Retina (tissue), 1 donor: Measurements from ENCODE around the gene WWC2.
"Not testable (repeated sequence)": the region's sequence is repeated elsewhere in the genome, so short reads cannot be mapped to it uniquely, and the experiment has no call there.

Source experiments
- DNase-seq: peaks from one replicate; pipeline ENCODE4 v3.0.0-alpha.2; 2016

WWC2 gene

GRCh38 chr4:183175631-183176232 is 76.7 kb downstream of the WWC2 start:
- DNase-seq = no peak

- no peak for DNase-seq
Observed at GRCh38 chr4:183177001-183177400, 77.9 kb downstream of the WWC2 start.

GRCh38 chr4:183178201-183178600 is 79.1 kb downstream of the WWC2 start:
- DNase-seq = no peak

GRCh38 chr4:183180096-183180495 is 81.0 kb downstream of the WWC2 start:
- DNase-seq = no peak

- no peak for DNase-seq
Observed at GRCh38 chr4:183180621-183181020, 81.6 kb downstream of the WWC2 start.

GRCh38 chr4:183181081-183181480 is 82.0 kb downstream of the WWC2 start:
- DNase-seq = no peak

GRCh38 chr4:183182873-183183725 is 84.0 kb downstream of the WWC2 start:
- DNase-seq = no peak

- DNase-seq = no peak
Observed at GRCh38 chr4:183183906-183184535, 85.0 kb downstream of the WWC2 start.

- DNase-seq = no peak
Observed at GRCh38 chr4:183185018-183185417, 86.0 kb downstream of the WWC2 start.

- no peak for DNase-seq
Observed at GRCh38 chr4:183185559-183185958, 86.5 kb downstream of the WWC2 start.

- no peak for DNase-seq
Observed at GRCh38 chr4:183186813-183187212, 87.8 kb downstream of the WWC2 start.

GRCh38 chr4:183190900-183191527 is 92.0 kb downstream of the WWC2 start:
- no peak for DNase-seq

GRCh38 chr4:183191630-183192029 is 92.6 kb downstream of the WWC2 start:
- DNase-seq = no peak

GRCh38 chr4:183192571-183192970 is 93.5 kb downstream of the WWC2 start:
- no peak for DNase-seq

GRCh38 chr4:183193730-183194338 is 94.8 kb downstream of the WWC2 start:
- not testable (repeated sequence) for DNase-seq

- DNase-seq = no peak
Observed at GRCh38 chr4:183195534-183195933, 96.5 kb downstream of the WWC2 start.

GRCh38 chr4:183197140-183197539 is 98.1 kb downstream of the WWC2 start:
- DNase-seq = no peak

GRCh38 chr4:183200453-183200852 is 101.4 kb downstream of the WWC2 start:
- DNase-seq = no peak

GRCh38 chr4:183201331-183201730 is 102.3 kb downstream of the WWC2 start:
- DNase-seq = no peak

- no peak for DNase-seq
Observed at GRCh38 chr4:183202523-183202922, 103.5 kb downstream of the WWC2 start.

GRCh38 chr4:183204793-183205192 is 105.7 kb downstream of the WWC2 start:
- no peak for DNase-seq

- no peak for DNase-seq
Observed at GRCh38 chr4:183205193-183205592, 106.1 kb downstream of the WWC2 start.

- DNase-seq = no peak
Observed at GRCh38 chr4:183205709-183206108, 106.7 kb downstream of the WWC2 start.
